GM23338 (cell line): Measurements from ENCODE around the gene DST. TPM values are rescaled to one million over a fixed set of nuclear protein-coding genes. Genes with fewer than 3 reads are reported as not detected.

Experiments
- ATAC-seq: fragments of 200-7000 bp; cut with Tn5 transposase; 3 replicates; pipeline ENCODE4 v1.9.1; 2020
- DNase-seq: peaks from one replicate; pipeline ENCODE4 v3.0.0-alpha.2; 2015; ENCODE audit warnings: low spot score
- H2AFZ ChIP-seq: fragments of 200-600 bp; sonication (generic); 2 replicates; pipeline ENCODE4 v1.8.0; 2016; ENCODE audit warnings: antibody characterized with exemption, mild to moderate bottlenecking, moderate library complexity
- H3F3A ChIP-seq: fragments of 200-600 bp; sonication (generic); replicated peaks from 2 replicates; pipeline ENCODE4 v1.8.0; 2017; ENCODE audit warnings: antibody characterized with exemption, mixed run types, low read depth
- H3K27ac ChIP-seq: fragments of 200-600 bp; sonication (generic); 2 replicates; pipeline ENCODE4 v1.6.1; 2016; ENCODE audit warnings: low read depth
- H3K27me3 ChIP-seq: fragments of 200-600 bp; sonication (generic); 2 replicates; pipeline ENCODE4 v1.8.0; 2016; ENCODE audit warnings: mild to moderate bottlenecking, mixed run types, moderate library complexity; ENCODE audit not compliant: insufficient read depth
- H3K36me3 ChIP-seq: fragments of 200-600 bp; sonication (generic); 2 replicates; pipeline ENCODE4 v1.8.0; 2016; ENCODE audit warnings: mild to moderate bottlenecking; ENCODE audit not compliant: insufficient read depth
- H3K4me1 ChIP-seq: fragments of 200-600 bp; sonication (generic); 2 replicates; pipeline ENCODE4 v1.8.0; 2016; ENCODE audit warnings: mild to moderate bottlenecking, moderate library complexity; ENCODE audit not compliant: insufficient read depth
- H3K4me2 ChIP-seq: fragments of 200-600 bp; sonication (generic); 2 replicates; pipeline ENCODE4 v1.7.1; 2017; ENCODE audit warnings: mixed run types
- H3K4me3 ChIP-seq: fragments of 200-600 bp; sonication (generic); 2 replicates; pipeline ENCODE4 v1.6.1; 2016; ENCODE audit warnings: mixed run types
- H3K79me2 ChIP-seq: fragments of 200-600 bp; sonication (generic); replicated peaks from 2 replicates; pipeline ENCODE4 v1.8.0; 2017; ENCODE audit warnings: mild to moderate bottlenecking; ENCODE audit not compliant: insufficient read depth
- H3K9me2 ChIP-seq: fragments of 200-600 bp; sonication (generic); 2 replicates; pipeline ENCODE4 v1.8.0; 2017; ENCODE audit not compliant: insufficient read depth
- H4K20me1 ChIP-seq: fragments of 200-600 bp; sonication (generic); replicated peaks from 2 replicates; pipeline ENCODE4 v1.8.0; 2017; ENCODE audit warnings: mild to moderate bottlenecking; ENCODE audit not compliant: insufficient read depth
- H3K27ac Mint-ChIP-seq: 2 replicates; pipeline ENCODE4 v1.8.0; 2020; ENCODE audit warnings: inconsistent platforms, mild to moderate bottlenecking, moderate library complexity, mixed read lengths
- H3K27me3 Mint-ChIP-seq: 3 replicates; pipeline ENCODE4 v1.8.0; 2022; ENCODE audit warnings: low read depth, mild to moderate bottlenecking, moderate library complexity, mixed read lengths, inconsistent platforms; ENCODE audit not compliant: insufficient read depth, poor library complexity
- H3K36me3 Mint-ChIP-seq: 3 replicates; pipeline ENCODE4 v1.8.0; 2021; ENCODE audit warnings: low read depth, mild to moderate bottlenecking, inconsistent platforms, moderate library complexity, mixed read lengths
- H3K4me1 Mint-ChIP-seq: 3 replicates; pipeline ENCODE4 v1.8.0; 2020; ENCODE audit warnings: mild to moderate bottlenecking, inconsistent platforms, mixed read lengths
- H3K4me3 Mint-ChIP-seq: 3 replicates; pipeline ENCODE4 v1.8.0; 2021; ENCODE audit warnings: moderate library complexity, mild to moderate bottlenecking, inconsistent platforms, mixed read lengths
- H3K9me3 Mint-ChIP-seq: 3 replicates; pipeline ENCODE4 v1.8.0; 2020; ENCODE audit warnings: moderate library complexity, mild to moderate bottlenecking, inconsistent platforms, mixed read lengths
- NANOG ChIP-seq: IDR thresholded peaks from 2 replicates; pipeline ENCODE4 v1.6.1; 2016; ENCODE audit warnings: antibody characterized with exemption, borderline replicate concordance
- POLR2AphosphoS5 ChIP-seq: IDR thresholded peaks from 2 replicates; pipeline ENCODE4 v1.6.1; 2016; ENCODE audit warnings: antibody characterized with exemption, low read depth
- ZNF331 ChIP-seq: fragments of 250-450 bp; sonication (Bioruptor Pico); IDR thresholded peaks from 2 replicates; pipeline ENCODE4 v1.5.0; 2020; ENCODE audit warnings: low read depth, mild to moderate bottlenecking, moderate library complexity
- ZNF462 ChIP-seq: fragments of 250-450 bp; sonication (Bioruptor Pico); IDR thresholded peaks from 2 replicates; pipeline ENCODE4 v1.5.0; 2020; ENCODE audit warnings: mild to moderate bottlenecking, moderate library complexity
- polyA plus RNA-seq: library from polyadenylated mRNA; unstranded; fragments of >200 nt; fragmentation: Nextera tagmentation; extraction: Ambion mirVana; gene quantifications from 2 replicates; pipeline ENCODE4 v1.2.1, GENCODE V29; 2016
- total RNA-seq: library from RNA; depleted of rRNA; stranded (reverse); fragments of >200 nt; shearing (Covaris generic); gene quantifications from 2 replicates; pipeline ENCODE4 v1.2.3, GENCODE V29; 2014
- TF ChIP-seq, protein P1 (sequence below), 2 experiments: fragments of 200-600 bp in 1 of 2; sonication (generic) in 1 of 2; conservative IDR thresholded peaks; 2 replicates each; pipeline versions ENCODE4 v1.5.1 to v1.6.1; 2016 to 2017; ENCODE audit warnings: antibody characterized with exemption in 2 of 2, low read depth in 2 of 2, mild to moderate bottlenecking in 2 of 2, moderate library complexity in 1 of 2

DST gene
- total and polyA plus RNA-seq, 2 experiments from 2014 or later: 88.7 to 188 TPM

DNA sequence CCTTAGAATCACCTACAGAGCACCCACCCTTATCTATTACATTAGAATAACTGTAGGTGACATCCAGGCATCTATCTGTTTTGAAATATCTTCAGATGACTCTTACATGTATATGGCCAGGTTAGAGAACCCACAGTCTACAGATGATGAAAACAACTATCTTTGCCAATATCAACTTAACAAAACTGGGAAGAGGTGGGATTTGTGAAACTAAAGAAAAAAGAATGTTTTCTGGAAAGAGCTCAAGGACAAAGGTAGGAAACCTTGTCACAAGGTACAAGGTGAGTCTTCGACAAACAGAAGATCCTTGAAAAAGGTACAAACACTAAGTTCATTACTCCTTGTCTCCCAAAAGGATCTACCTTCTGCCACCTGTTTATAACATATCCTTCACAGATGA lies 47.0 kb upstream of the DST start:
- Histone ChIP-seq H2AFZ (no peak overlapping the region), H3K9me2 (no peaks in the 10 kb centered on the region), H3K79me2 (peaks cover 21% of the 10 kb centered on the region), H3K4me2 (no peak overlapping the region), H4K20me1 (0 out of 2 replicates have a peak, but pooled peaks cover 3% of the 10 kb centered on the region), H3F3A (no peaks in the 10 kb centered on the region), H3K27ac (no peak overlapping the region), H3K4me1 (peaks cover 24% of the 10 kb centered on the region; the same call in 1 of the 2 replicates), H3K27me3 (no peaks in the 10 kb centered on the region), H3K36me3 (no peaks in the 10 kb centered on the region), H3K4me3 (no peak overlapping the region)
- Mint-ChIP-seq H3K36me3 (no peaks in the 10 kb centered on the region), H3K4me1 (peaks cover 47% of the 10 kb centered on the region), H3K27ac (no peak overlapping the region), H3K4me3 (no peak overlapping the region), H3K9me3 (no peaks in the 10 kb centered on the region), H3K27me3 (no peaks in the 10 kb centered on the region)
- DNase-seq (no peak), ATAC-seq (no peak)
- no peak for TF ChIP-seq ZNF331
- no peak for TF ChIP-seq ZNF462 (CRISPR knock-in tag)

- peaks cover 47% of the 10 kb centered on the region for H3K4me1 Mint-ChIP-seq
- Histone ChIP-seq H4K20me1 (0 out of 2 replicates have a peak, but pooled peaks cover 3% of the 10 kb centered on the region), H3K9me2 (no peaks in the 10 kb centered on the region), H3K79me2 (peaks cover 26% of the 10 kb centered on the region), H3F3A (no peaks in the 10 kb centered on the region), H2AFZ (no peak overlapping the region), H3K27me3 (no peaks in the 10 kb centered on the region), H3K4me3 (no peak overlapping the region), H3K36me3 (no peaks in the 10 kb centered on the region), H3K27ac (no peak overlapping the region), H3K4me2 (no peak overlapping the region), H3K4me1 (peaks cover 24% of the 10 kb centered on the region; the same call in 1 of the 2 replicates)
- DNase-seq: no peak
- ATAC-seq: no peak
- no peak overlapping the region for H3K27ac Mint-ChIP-seq
- no peak overlapping the region for H3K4me3 Mint-ChIP-seq
- no peaks in the 10 kb centered on the region for H3K27me3 Mint-ChIP-seq
- no peaks in the 10 kb centered on the region for H3K36me3 Mint-ChIP-seq
- H3K9me3 Mint-ChIP-seq: no peaks in the 10 kb centered on the region
- TF ChIP-seq POLR2AphosphoS5: no peak
- no peak for TF ChIP-seq NANOG
- TF ChIP-seq, protein P1, sequence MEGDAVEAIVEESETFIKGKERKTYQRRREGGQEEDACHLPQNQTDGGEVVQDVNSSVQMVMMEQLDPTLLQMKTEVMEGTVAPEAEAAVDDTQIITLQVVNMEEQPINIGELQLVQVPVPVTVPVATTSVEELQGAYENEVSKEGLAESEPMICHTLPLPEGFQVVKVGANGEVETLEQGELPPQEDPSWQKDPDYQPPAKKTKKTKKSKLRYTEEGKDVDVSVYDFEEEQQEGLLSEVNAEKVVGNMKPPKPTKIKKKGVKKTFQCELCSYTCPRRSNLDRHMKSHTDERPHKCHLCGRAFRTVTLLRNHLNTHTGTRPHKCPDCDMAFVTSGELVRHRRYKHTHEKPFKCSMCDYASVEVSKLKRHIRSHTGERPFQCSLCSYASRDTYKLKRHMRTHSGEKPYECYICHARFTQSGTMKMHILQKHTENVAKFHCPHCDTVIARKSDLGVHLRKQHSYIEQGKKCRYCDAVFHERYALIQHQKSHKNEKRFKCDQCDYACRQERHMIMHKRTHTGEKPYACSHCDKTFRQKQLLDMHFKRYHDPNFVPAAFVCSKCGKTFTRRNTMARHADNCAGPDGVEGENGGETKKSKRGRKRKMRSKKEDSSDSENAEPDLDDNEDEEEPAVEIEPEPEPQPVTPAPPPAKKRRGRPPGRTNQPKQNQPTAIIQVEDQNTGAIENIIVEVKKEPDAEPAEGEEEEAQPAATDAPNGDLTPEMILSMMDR (conservative IDR thresholded peaks at IDR 0.05; ENCODE audit: low read depth in 2 of 2): no peak
Measured at GRCh38 chr6:56689114-56689513, 46.4 kb upstream of the DST start.
